Loucy (cell line): Measurements from ENCODE around the gene SMIM35.
A peak's percentile ranks its signal among the peaks of the same experiment; 100 is the strongest.

Experiments
- H2AFZ ChIP-seq: fragments of 200-600 bp; sonication (generic); 2 replicates; pipeline ENCODE4 v1.6.0; 2016; ENCODE audit warnings: antibody characterized with exemption, mild to moderate bottlenecking, low read length, moderate library complexity
- H3F3A ChIP-seq: fragments of 200-600 bp; 2 replicates; pipeline ENCODE4 v1.6.0; 2016; ENCODE audit warnings: antibody characterized with exemption, low read depth, mild to moderate bottlenecking
- H3K27me3 ChIP-seq: fragments of 200-600 bp; sonication (generic); 2 replicates; pipeline ENCODE4 v1.6.1; 2014; ENCODE audit warnings: low read length, mild to moderate bottlenecking; ENCODE audit not compliant: insufficient read depth, poor library complexity, severe bottlenecking
- H3K36me3 ChIP-seq: fragments of 200-600 bp; sonication (generic); 2 replicates; pipeline ENCODE4 v1.6.1; 2016; ENCODE audit warnings: low read length; ENCODE audit not compliant: insufficient read depth
- H3K4me1 ChIP-seq: fragments of 200-600 bp; sonication (generic); 2 replicates; pipeline ENCODE4 v1.5.1; 2014; ENCODE audit warnings: low read length, mild to moderate bottlenecking; ENCODE audit not compliant: insufficient read depth, poor library complexity, severe bottlenecking
- H3K4me2 ChIP-seq: fragments of 200-600 bp; sonication (generic); 2 replicates; pipeline ENCODE4 v1.6.0; 2014; ENCODE audit warnings: antibody characterized with exemption, low read length, low read depth, mild to moderate bottlenecking; ENCODE audit not compliant: poor library complexity, severe bottlenecking
- H3K4me3 ChIP-seq: fragments of 200-600 bp; sonication (generic); 2 replicates; pipeline ENCODE4 v1.5.1; 2014; ENCODE audit warnings: low read length, mild to moderate bottlenecking, mixed read lengths; ENCODE audit not compliant: poor library complexity, severe bottlenecking
- H3K79me2 ChIP-seq: fragments of 200-600 bp; sonication (generic); 2 replicates; pipeline ENCODE4 v1.6.1; 2014; ENCODE audit warnings: low read length; ENCODE audit not compliant: insufficient read depth
- H3K9ac ChIP-seq: fragments of 200-600 bp; sonication (generic); 2 replicates; pipeline ENCODE4 v1.6.0; 2014; ENCODE audit warnings: mild to moderate bottlenecking, low read depth, low read length, moderate library complexity; ENCODE audit not compliant: poor library complexity, severe bottlenecking
- H3K9me2 ChIP-seq: fragments of 200-600 bp; sonication (generic); replicated peaks from 2 replicates; pipeline ENCODE4 v1.6.1; 2016; ENCODE audit warnings: low read depth, low read length, mixed read lengths
- H3K9me3 ChIP-seq: fragments of 200-600 bp; sonication (generic); 2 replicates; pipeline ENCODE4 v1.6.1; 2014; ENCODE audit warnings: mild to moderate bottlenecking, antibody characterized with exemption, low read length, low read depth; ENCODE audit not compliant: insufficient read depth
- H4K20me1 ChIP-seq: fragments of 200-600 bp; sonication (generic); 2 replicates; pipeline ENCODE4 v1.6.0; 2014; ENCODE audit warnings: antibody characterized with exemption, low read length, mild to moderate bottlenecking; ENCODE audit not compliant: insufficient read depth, poor library complexity, severe bottlenecking
- EZH2phosphoT487 ChIP-seq: fragments of 200-600 bp; IDR thresholded peaks from 2 replicates; pipeline ENCODE4 v1.6.1; 2018; ENCODE audit warnings: antibody characterized with exemption, mild to moderate bottlenecking, moderate library complexity, borderline replicate concordance
- TF ChIP-seq, protein P1 (sequence below): fragments of 200-600 bp; sonication (generic); conservative IDR thresholded peaks from 2 replicates; pipeline ENCODE4 v1.5.1; 2014; ENCODE audit warnings: mild to moderate bottlenecking, antibody characterized with exemption, low read length

The SMIM35 gene

DNA sequence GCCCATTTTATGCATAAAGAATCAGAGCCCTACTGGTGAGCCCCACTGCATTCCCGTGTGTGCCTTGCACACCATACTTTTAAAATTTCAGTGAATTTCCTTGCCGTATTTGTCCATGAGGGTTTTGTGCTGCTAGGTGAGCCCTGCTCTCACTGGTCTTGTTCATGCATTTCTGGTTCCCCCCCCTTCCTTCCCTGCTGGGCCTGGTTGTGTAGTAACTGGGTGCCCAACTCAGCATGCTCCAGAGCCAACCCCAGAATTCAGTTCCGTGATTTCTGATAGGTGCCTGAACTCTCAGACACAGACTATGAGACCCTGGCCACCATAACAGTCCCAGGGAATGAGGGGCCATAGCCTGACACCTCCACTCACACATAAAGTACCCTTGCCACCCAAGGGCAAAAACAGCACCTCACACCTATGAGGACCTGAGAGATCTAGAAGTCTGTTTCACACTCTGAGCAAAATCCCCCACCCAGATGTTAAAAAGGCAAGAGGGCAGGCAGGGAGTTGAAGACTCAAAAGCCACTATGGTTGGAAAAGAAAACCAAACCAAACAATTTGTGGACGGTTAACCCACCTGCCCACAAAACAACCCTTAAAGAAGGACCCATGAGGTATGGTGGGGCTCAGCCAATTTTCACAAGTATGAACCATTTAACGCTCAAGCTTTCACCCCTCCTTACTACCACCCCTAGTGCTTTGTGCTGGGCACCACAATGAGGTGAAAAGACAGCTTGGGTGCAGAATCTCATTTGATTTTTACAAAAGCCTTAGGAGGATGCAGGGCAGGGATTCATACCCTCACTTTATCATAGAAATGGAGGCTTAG, 117.4 kb downstream of the SMIM35 start:
- H4K20me1 ChIP-seq = no peaks in the 10 kb centered on the region
- H3K4me2 ChIP-seq = peak overlapping the region; percentile 68

GRCh38 chr11:117966908-117967307, 119.9 kb downstream of the SMIM35 start:
- H4K20me1 ChIP-seq = no peaks in the 10 kb centered on the region
- H3K79me2 ChIP-seq = no peaks in the 10 kb centered on the region
- H3K9me2 ChIP-seq = no peaks in the 10 kb centered on the region
- TF ChIP-seq, protein P1, sequence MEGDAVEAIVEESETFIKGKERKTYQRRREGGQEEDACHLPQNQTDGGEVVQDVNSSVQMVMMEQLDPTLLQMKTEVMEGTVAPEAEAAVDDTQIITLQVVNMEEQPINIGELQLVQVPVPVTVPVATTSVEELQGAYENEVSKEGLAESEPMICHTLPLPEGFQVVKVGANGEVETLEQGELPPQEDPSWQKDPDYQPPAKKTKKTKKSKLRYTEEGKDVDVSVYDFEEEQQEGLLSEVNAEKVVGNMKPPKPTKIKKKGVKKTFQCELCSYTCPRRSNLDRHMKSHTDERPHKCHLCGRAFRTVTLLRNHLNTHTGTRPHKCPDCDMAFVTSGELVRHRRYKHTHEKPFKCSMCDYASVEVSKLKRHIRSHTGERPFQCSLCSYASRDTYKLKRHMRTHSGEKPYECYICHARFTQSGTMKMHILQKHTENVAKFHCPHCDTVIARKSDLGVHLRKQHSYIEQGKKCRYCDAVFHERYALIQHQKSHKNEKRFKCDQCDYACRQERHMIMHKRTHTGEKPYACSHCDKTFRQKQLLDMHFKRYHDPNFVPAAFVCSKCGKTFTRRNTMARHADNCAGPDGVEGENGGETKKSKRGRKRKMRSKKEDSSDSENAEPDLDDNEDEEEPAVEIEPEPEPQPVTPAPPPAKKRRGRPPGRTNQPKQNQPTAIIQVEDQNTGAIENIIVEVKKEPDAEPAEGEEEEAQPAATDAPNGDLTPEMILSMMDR = no peak
- no peak for TF ChIP-seq EZH2phosphoT487
- no peak overlapping the region for H3K4me2 ChIP-seq
- H2AFZ ChIP-seq = no peak overlapping the region
- H3F3A ChIP-seq = no peaks in the 10 kb centered on the region
- H3K27me3 ChIP-seq = no peaks in the 10 kb centered on the region
- H3K9me3 ChIP-seq = no peaks in the 10 kb centered on the region
- no peak overlapping the region for H3K9ac ChIP-seq
- peaks cover 36% of the 10 kb centered on the region for H3K4me1 ChIP-seq
- no peak overlapping the region for H3K4me3 ChIP-seq
- H3K36me3 ChIP-seq = no peaks in the 10 kb centered on the region

More for the DNA sequence above, 117.4 kb downstream of the SMIM35 start:
- Histone ChIP-seq H3K36me3 (no peaks in the 10 kb centered on the region), H3K9ac (peak overlapping the region; percentile 19), H3K27me3 (no peaks in the 10 kb centered on the region), H3K4me3 (no peak overlapping the region), H3K79me2 (no peaks in the 10 kb centered on the region), H3K4me1 (peaks cover 48% of the 10 kb centered on the region), H3F3A (no peaks in the 10 kb centered on the region), H2AFZ (no peak overlapping the region), H3K9me3 (no peaks in the 10 kb centered on the region), H3K9me2 (no peaks in the 10 kb centered on the region)
- no peak for TF ChIP-seq EZH2phosphoT487

DNA sequence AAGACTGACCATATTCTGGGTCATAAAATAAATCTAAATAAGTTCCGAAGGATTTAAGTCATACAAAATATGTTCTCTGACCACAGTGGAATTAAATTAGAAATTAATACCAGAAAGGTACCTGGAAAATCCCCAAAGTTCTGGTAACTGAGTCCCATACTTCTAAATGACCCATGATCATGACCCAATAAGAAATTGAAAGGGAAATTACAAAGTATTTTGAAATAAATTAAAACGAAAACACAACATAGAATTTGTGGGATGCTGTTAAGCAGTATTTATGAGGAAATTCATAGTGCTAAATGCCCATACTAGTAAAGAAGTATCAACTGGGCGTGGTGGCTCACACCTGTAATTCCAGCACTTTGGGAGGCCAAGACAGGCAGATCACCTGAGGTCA, 123.9 kb downstream of the SMIM35 start:
- TF ChIP-seq, protein P1 = no peak
- TF ChIP-seq EZH2phosphoT487 = no peak
- H3K9ac ChIP-seq = no peak overlapping the region
- H2AFZ ChIP-seq = no peak overlapping the region
- peaks cover 6% of the 10 kb centered on the region for H3K4me1 ChIP-seq
- no peaks in the 10 kb centered on the region for H3K36me3 ChIP-seq
- H3K9me3 ChIP-seq = no peaks in the 10 kb centered on the region
- no peaks in the 10 kb centered on the region for H3K9me2 ChIP-seq
- no peak overlapping the region for H3K4me2 ChIP-seq
- no peaks in the 10 kb centered on the region for H4K20me1 ChIP-seq
- no peaks in the 10 kb centered on the region for H3K79me2 ChIP-seq
- H3K4me3 ChIP-seq = no peak overlapping the region
- no peaks in the 10 kb centered on the region for H3K27me3 ChIP-seq
- H3F3A ChIP-seq = no peaks in the 10 kb centered on the region
